ENCODE measurements around the gene CAPN7.
"Not testable (repeated sequence)": the region's sequence is repeated elsewhere in the genome, so short reads cannot be mapped to it uniquely, and the experiment has no call there.

Gene CAPN7

GRCh38 chr3:15185404-15185803 is 20.6 kb upstream of the CAPN7 start:
- H3K9me2 ChIP-seq (replicated peaks; ENCODE audit: insufficient read depth, low read length): no peaks in the 10 kb centered on the region
- H3K36me3 ChIP-seq (replicated peaks; ENCODE audit: insufficient read depth, low read length): no peaks in the 10 kb centered on the region
- TF ChIP-seq EZH2 (optimal IDR thresholded peaks at IDR 0.05; ENCODE audit: low read depth, low read length) (no peak), EZH2phosphoT487 (IDR thresholded peaks at IDR 0.05; ENCODE audit: low read length) (no peak), CTCF (IDR thresholded peaks at IDR 0.05; ENCODE audit: low read length) (no peak)
- H3K4me3 ChIP-seq (ENCODE audit: low read length): no peak overlapping the region
- no peak overlapping the region for H3K9ac ChIP-seq (ENCODE audit: low read length)
- H3K27ac ChIP-seq (ENCODE audit: low read length): no peak overlapping the region
- H3K27me3 ChIP-seq (replicated peaks; ENCODE audit: insufficient read depth, low read length): peaks cover 13% of the 10 kb centered on the region
- H3K9me3 ChIP-seq (replicated peaks; ENCODE audit: insufficient read depth, low read length): no peaks in the 10 kb centered on the region
- no peaks in the 10 kb centered on the region for H3K79me2 ChIP-seq (ENCODE audit: low read length)
- no peak overlapping the region for H3K4me2 ChIP-seq (ENCODE audit: low read depth, low read length)
- H2AFZ ChIP-seq (ENCODE audit: low read length): no peak overlapping the region
- no peak for DNase-seq
- H3K4me1 ChIP-seq (ENCODE audit: low read length): peaks cover 5% of the 10 kb centered on the region; the same call in 1 of the 2 replicates
- no peaks in the 10 kb centered on the region for H4K20me1 ChIP-seq (ENCODE audit: insufficient read depth, low read length)
- peaks cover 4% of the 10 kb centered on the region for H3F3A ChIP-seq (ENCODE audit: insufficient read depth, low read length)

- Histone ChIP-seq H3K4me2 (ENCODE audit: low read depth, low read length) (no peak overlapping the region), H3K79me2 (ENCODE audit: low read length) (no peaks in the 10 kb centered on the region), H2AFZ (ENCODE audit: low read length) (no peak overlapping the region), H4K20me1 (ENCODE audit: insufficient read depth, low read length) (no peaks in the 10 kb centered on the region), H3K9me2 (replicated peaks; ENCODE audit: insufficient read depth, low read length) (no peaks in the 10 kb centered on the region), H3K9me3 (replicated peaks; ENCODE audit: insufficient read depth, low read length) (no peaks in the 10 kb centered on the region), H3K36me3 (replicated peaks; ENCODE audit: insufficient read depth, low read length) (no peaks in the 10 kb centered on the region), H3K27ac (ENCODE audit: low read length) (no peak overlapping the region), H3K4me1 (ENCODE audit: low read length) (peaks cover 3% of the 10 kb centered on the region; the same call in 1 of the 2 replicates), H3K9ac (ENCODE audit: low read length) (no peak overlapping the region), H3K27me3 (replicated peaks; ENCODE audit: insufficient read depth, low read length) (peaks cover 7% of the 10 kb centered on the region), H3F3A (ENCODE audit: insufficient read depth, low read length) (no peaks in the 10 kb centered on the region), H3K4me3 (ENCODE audit: low read length) (no peak overlapping the region)
- TF ChIP-seq CTCF (IDR thresholded peaks at IDR 0.05; ENCODE audit: low read length): no peak
- no peak for DNase-seq
These were observed 20.0 kb upstream of the CAPN7 start for GRCh38 chr3:15186101-15186476.

GRCh38 chr3:15186477-15187164 is 19.4 kb upstream of the CAPN7 start:
- H4K20me1 ChIP-seq (ENCODE audit: insufficient read depth, low read length); H3K36me3 ChIP-seq (replicated peaks; ENCODE audit: insufficient read depth, low read length); H3K9me3 ChIP-seq (replicated peaks; ENCODE audit: insufficient read depth, low read length); H3K4me1 ChIP-seq (ENCODE audit: low read length); H3K9ac ChIP-seq (ENCODE audit: low read length); H3K27ac ChIP-seq (ENCODE audit: low read length); H3F3A ChIP-seq (ENCODE audit: insufficient read depth, low read length); DNase-seq; H3K79me2 ChIP-seq (ENCODE audit: low read length); H3K4me3 ChIP-seq (ENCODE audit: low read length); H3K9me2 ChIP-seq (replicated peaks; ENCODE audit: insufficient read depth, low read length); H3K27me3 ChIP-seq (replicated peaks; ENCODE audit: insufficient read depth, low read length); H2AFZ ChIP-seq (ENCODE audit: low read length); H3K4me2 ChIP-seq (ENCODE audit: low read depth, low read length): not testable (repeated sequence)

GRCh38 chr3:15197340-15198029 is 8.6 kb upstream of the CAPN7 start:
- no peak overlapping the region for H3K4me2 ChIP-seq (ENCODE audit: low read depth, low read length)
- no peak overlapping the region for H3K4me3 ChIP-seq (ENCODE audit: low read length)
- H3K9me2 ChIP-seq (replicated peaks; ENCODE audit: insufficient read depth, low read length): no peaks in the 10 kb centered on the region
- no peak overlapping the region for H3K27ac ChIP-seq (ENCODE audit: low read length)
- no peaks in the 10 kb centered on the region for H3K9me3 ChIP-seq (replicated peaks; ENCODE audit: insufficient read depth, low read length)
- TF ChIP-seq CTCF (IDR thresholded peaks at IDR 0.05; ENCODE audit: low read length) (no peak), EZH2phosphoT487 (IDR thresholded peaks at IDR 0.05; ENCODE audit: low read length) (no peak), EZH2 (optimal IDR thresholded peaks at IDR 0.05; ENCODE audit: low read depth, low read length) (no peak)
- no peaks in the 10 kb centered on the region for H3K79me2 ChIP-seq (ENCODE audit: low read length)
- H4K20me1 ChIP-seq (ENCODE audit: insufficient read depth, low read length): no peaks in the 10 kb centered on the region
- H2AFZ ChIP-seq (ENCODE audit: low read length): no peak overlapping the region
- H3K4me1 ChIP-seq (ENCODE audit: low read length): no peaks in the 10 kb centered on the region
- H3K9ac ChIP-seq (ENCODE audit: low read length): no peak overlapping the region
- H3K27me3 ChIP-seq (replicated peaks; ENCODE audit: insufficient read depth, low read length): no peaks in the 10 kb centered on the region
- H3F3A ChIP-seq (ENCODE audit: insufficient read depth, low read length): no peaks in the 10 kb centered on the region
- no peaks in the 10 kb centered on the region for H3K36me3 ChIP-seq (replicated peaks; ENCODE audit: insufficient read depth, low read length)
- DNase-seq: no peak
